Right atrium auricular region (tissue), 2 donors: Measurements from ENCODE around the gene ARF6. TPM values are rescaled to one million over a fixed set of nuclear protein-coding genes. Genes with fewer than 3 reads are reported as not detected.

Source experiments
- DNase-seq: peaks from one replicate; pipeline ENCODE4 v3.0.0-alpha.2; 2019; ENCODE audit warnings: low spot score
- H3K27ac ChIP-seq, 2 donors: fragments of 200-600 bp; sonication (generic); 1 replicate in 1 of 2; 2 replicates in 1 of 2; pipeline ENCODE4 v1.5.1; 2016 to 2019
- H3K27me3 ChIP-seq, 2 donors: fragments of 200-600 bp; sonication (generic); one replicate each; pipeline versions ENCODE4 v1.5.1 to v1.6.0; 2017 to 2019
- H3K36me3 ChIP-seq: fragments of 200-600 bp; sonication (generic); one replicate; pipeline ENCODE4 v1.5.1; 2016
- H3K4me1 ChIP-seq, 2 donors: fragments of 200-600 bp; sonication (generic); one replicate each; pipeline versions ENCODE4 v1.5.1 to v1.6.0; 2017 to 2019
- H3K4me3 ChIP-seq, 2 donors: fragments of 200-600 bp; sonication (generic); 1 replicate in 1 of 2; 2 replicates in 1 of 2; pipeline ENCODE4 v1.5.1; 2017 to 2019; ENCODE audit warnings: mild to moderate bottlenecking in 1 of 2, moderate library complexity in 1 of 2
- H3K9me3 ChIP-seq, 2 donors: fragments of 200-600 bp; sonication (generic); one replicate each; pipeline ENCODE4 v1.5.1; 2019
- CTCF ChIP-seq, 2 donors: fragments of 200-600 bp; sonication (generic); IDR thresholded peaks; one replicate each; pipeline ENCODE4 v1.5.1; 2019; ENCODE audit warnings: antibody characterized with exemption in 2 of 2
- total RNA-seq, 2 donors: library from RNA; depleted of rRNA; stranded (reverse); fragments of >200 nt; gene quantifications; one replicate each; pipeline ENCODE4 v1.1.0, GENCODE V29; 2016

Gene ARF6
- total RNA-seq, 2 donors from 2014 or later: 21.4 to 25.1 TPM

GRCh38 chr14:49862089-49862673, 30.7 kb upstream of the ARF6 start:
- Histone ChIP-seq H3K9me3 (no peaks in the 10 kb centered on the region), H3K27me3 (no peaks in the 10 kb centered on the region), H3K4me1 (peaks cover 0 to 28% of the 10 kb centered on the region in 2 donors), H3K27ac (peak overlapping the region; percentile 96 to 100), H3K4me3 (peak overlapping the region; percentile 64 to 67), H3K36me3 (no peaks in the 10 kb centered on the region)
- peak; percentile 94 for DNase-seq
- peak; percentile 100 for TF ChIP-seq CTCF (IDR thresholded peaks at IDR 0.05)

- H3K4me3 ChIP-seq: peak overlapping the region; percentile 66 to 67
- H3K4me1 ChIP-seq: peaks cover 0 to 37% of the 10 kb centered on the region in 2 donors
- TF ChIP-seq CTCF (IDR thresholded peaks at IDR 0.05): no peak
- H3K9me3 ChIP-seq: no peaks in the 10 kb centered on the region
- H3K27ac ChIP-seq: peak overlapping the region; percentile 96 to 100
- H3K27me3 ChIP-seq: no peaks in the 10 kb centered on the region
- no peaks in the 10 kb centered on the region for H3K36me3 ChIP-seq
- DNase-seq: peak; percentile 56
Observed at GRCh38 chr14:49863487-49864281, 29.2 kb upstream of the ARF6 start.

- Histone ChIP-seq H3K27me3 (no peaks in the 10 kb centered on the region), H3K9me3 (no peaks in the 10 kb centered on the region), H3K36me3 (no peaks in the 10 kb centered on the region), H3K4me1 (peaks cover 0 to 39% of the 10 kb centered on the region in 2 donors), H3K27ac (peak overlapping the region; percentile 96 to 100), H3K4me3 (no peak overlapping the region)
- peak; percentile 83 to 87 for TF ChIP-seq CTCF (IDR thresholded peaks at IDR 0.05)
- peak; percentile 86 for DNase-seq
Observed at GRCh38 chr14:49865431-49865859, 27.4 kb upstream of the ARF6 start.

- no peak for TF ChIP-seq CTCF (IDR thresholded peaks at IDR 0.05)
- Histone ChIP-seq H3K4me3 (peak overlapping the region; percentile 60 to 66), H3K27me3 (no peaks in the 10 kb centered on the region), H3K4me1 (peaks cover 0 to 30% of the 10 kb centered on the region in 2 donors), H3K9me3 (no peaks in the 10 kb centered on the region), H3K27ac (peak overlapping the region; percentile 94 to 95), H3K36me3 (no peaks in the 10 kb centered on the region)
- peak; percentile 98 for DNase-seq
Observed at GRCh38 chr14:49867831-49868719, 24.8 kb upstream of the ARF6 start.

- Histone ChIP-seq H3K27me3 (no peaks in the 10 kb centered on the region), H3K4me1 (peaks cover 0 to 24% of the 10 kb centered on the region in 2 donors), H3K27ac (peak overlapping the region; percentile 94 to 95), H3K9me3 (no peaks in the 10 kb centered on the region), H3K4me3 (peak overlapping the region; percentile 34 to 66), H3K36me3 (no peaks in the 10 kb centered on the region)
- no peak for TF ChIP-seq CTCF (IDR thresholded peaks at IDR 0.05)
- DNase-seq: no peak
Observed at GRCh38 chr14:49868720-49869114, 24.2 kb upstream of the ARF6 start.
